HEK293 (cell line): Measurements from ENCODE around the gene ARMC3.

Experiments used
- BCL11B ChIP-seq: fragments of 450-650 bp; formaldehyde crosslinking; IDR thresholded peaks from 2 replicates; pipeline ENCODE4 v1.5.1; 2016; ENCODE audit warnings: low read depth, missing biosample characterization, missing genetic modification characterization
- GLIS2 ChIP-seq: fragments of 450-650 bp; formaldehyde crosslinking; IDR thresholded peaks from 2 replicates; pipeline ENCODE4 v1.5.1; 2016; ENCODE audit warnings: missing biosample characterization, missing genetic modification characterization
- KLF1 ChIP-seq: fragments of 450-650 bp; formaldehyde crosslinking; IDR thresholded peaks from 2 replicates; pipeline ENCODE4 v1.5.1; 2016; ENCODE audit warnings: missing biosample characterization, missing genetic modification characterization
- OVOL3 ChIP-seq: fragments of 450-650 bp; formaldehyde crosslinking; IDR thresholded peaks from 2 replicates; pipeline ENCODE4 v1.5.1; 2016; ENCODE audit warnings: missing biosample characterization, missing genetic modification characterization
- SCRT1 ChIP-seq: fragments of 450-650 bp; formaldehyde crosslinking; IDR thresholded peaks from 2 replicates; pipeline ENCODE4 v1.5.1; 2016; ENCODE audit warnings: missing biosample characterization, missing genetic modification characterization, borderline replicate concordance
- TCF7L2 ChIP-seq: IDR thresholded peaks from 2 replicates; pipeline ENCODE4 v1.6.1; 2011; ENCODE audit warnings: low read depth, mild to moderate bottlenecking, inconsistent platforms, low read length, moderate library complexity, borderline replicate concordance
- ZBTB20 ChIP-seq: fragments of 450-650 bp; formaldehyde crosslinking; IDR thresholded peaks from 2 replicates; pipeline ENCODE4 v1.5.1; 2016; ENCODE audit warnings: missing biosample characterization, missing genetic modification characterization
- ZBTB7A ChIP-seq: fragments of 450-650 bp; formaldehyde crosslinking; IDR thresholded peaks from 2 replicates; pipeline ENCODE4 v1.5.1; 2016; ENCODE audit warnings: low read depth, missing biosample characterization, missing genetic modification characterization
- ZBTB8A ChIP-seq: fragments of 450-650 bp; formaldehyde crosslinking; IDR thresholded peaks from 2 replicates; pipeline ENCODE4 v1.5.1; 2016; ENCODE audit warnings: missing biosample characterization, missing genetic modification characterization
- ZNF132 ChIP-seq: fragments of 450-650 bp; formaldehyde crosslinking; IDR thresholded peaks from 2 replicates; pipeline ENCODE4 v1.5.1; 2017; ENCODE audit warnings: missing biosample characterization, missing genetic modification characterization, borderline replicate concordance
- ZNF16 ChIP-seq: fragments of 450-650 bp; formaldehyde crosslinking; IDR thresholded peaks from 2 replicates; pipeline ENCODE4 v1.5.1; 2016; ENCODE audit warnings: low read depth, missing biosample characterization, missing genetic modification characterization
- ZNF169 ChIP-seq: fragments of 450-650 bp; formaldehyde crosslinking; IDR thresholded peaks from 2 replicates; pipeline ENCODE4 v1.5.1; 2016; ENCODE audit warnings: missing biosample characterization, missing genetic modification characterization
- ZNF23 ChIP-seq: fragments of 450-650 bp; formaldehyde crosslinking; IDR thresholded peaks from 2 replicates; pipeline ENCODE4 v1.5.1; 2016; ENCODE audit warnings: missing biosample characterization, missing genetic modification characterization, borderline replicate concordance
- ZNF350 ChIP-seq: fragments of 450-650 bp; formaldehyde crosslinking; IDR thresholded peaks from 2 replicates; pipeline ENCODE4 v1.5.0; 2017; ENCODE audit warnings: missing biosample characterization, mild to moderate bottlenecking, missing genetic modification characterization
- ZNF354C ChIP-seq: fragments of 450-650 bp; formaldehyde crosslinking; IDR thresholded peaks from 2 replicates; pipeline ENCODE4 v1.5.1; 2016; ENCODE audit warnings: missing biosample characterization, missing genetic modification characterization, low read depth, borderline replicate concordance
- ZNF362 ChIP-seq: fragments of 450-650 bp; formaldehyde crosslinking; IDR thresholded peaks from 2 replicates; pipeline ENCODE4 v1.5.1; 2016; ENCODE audit warnings: missing biosample characterization, missing genetic modification characterization
- ZNF391 ChIP-seq: fragments of 450-650 bp; formaldehyde crosslinking; IDR thresholded peaks from 2 replicates; pipeline ENCODE4 v1.5.1; 2016; ENCODE audit warnings: low read depth, missing biosample characterization, missing genetic modification characterization, borderline replicate concordance
- ZNF404 ChIP-seq: fragments of 450-650 bp; formaldehyde crosslinking; IDR thresholded peaks from 2 replicates; pipeline ENCODE4 v1.5.1; 2017; ENCODE audit warnings: missing biosample characterization, missing genetic modification characterization
- ZNF416 ChIP-seq: fragments of 450-650 bp; formaldehyde crosslinking; IDR thresholded peaks from 2 replicates; pipeline ENCODE4 v1.5.1; 2016; ENCODE audit warnings: missing biosample characterization, missing genetic modification characterization
- ZNF48 ChIP-seq: fragments of 450-650 bp; formaldehyde crosslinking; IDR thresholded peaks from 2 replicates; pipeline ENCODE4 v1.5.1; 2016; ENCODE audit warnings: missing biosample characterization, missing genetic modification characterization
- ZNF530 ChIP-seq: fragments of 450-650 bp; formaldehyde crosslinking; IDR thresholded peaks from 2 replicates; pipeline ENCODE4 v1.5.1; 2016; ENCODE audit warnings: low read depth, missing biosample characterization, missing genetic modification characterization
- ZNF544 ChIP-seq: fragments of 450-650 bp; formaldehyde crosslinking; IDR thresholded peaks from 2 replicates; pipeline ENCODE4 v1.5.0; 2017; ENCODE audit warnings: missing biosample characterization, missing genetic modification characterization
- ZNF585B ChIP-seq: fragments of 450-650 bp; formaldehyde crosslinking; IDR thresholded peaks from 2 replicates; pipeline ENCODE4 v1.5.1; 2016; ENCODE audit warnings: missing biosample characterization, missing genetic modification characterization
- ZNF621 ChIP-seq: fragments of 450-650 bp; formaldehyde crosslinking; IDR thresholded peaks from 2 replicates; pipeline ENCODE4 v1.5.1; 2017; ENCODE audit warnings: missing biosample characterization, missing genetic modification characterization
- ZNF664 ChIP-seq: fragments of 450-650 bp; formaldehyde crosslinking; IDR thresholded peaks from 2 replicates; pipeline ENCODE4 v1.5.1; 2016; ENCODE audit warnings: missing biosample characterization, missing genetic modification characterization
- ZNF777 ChIP-seq: fragments of 450-650 bp; formaldehyde crosslinking; IDR thresholded peaks from 2 replicates; pipeline ENCODE4 v1.5.1; 2017; ENCODE audit warnings: missing biosample characterization, missing genetic modification characterization, borderline replicate concordance
- ZSCAN23 ChIP-seq: fragments of 450-650 bp; formaldehyde crosslinking; IDR thresholded peaks from 2 replicates; pipeline ENCODE4 v1.5.1; 2016; ENCODE audit warnings: missing biosample characterization, missing genetic modification characterization
- TF ChIP-seq, protein P1 (sequence below): fragments of 450-650 bp; formaldehyde crosslinking; IDR thresholded peaks from 2 replicates; pipeline ENCODE4 v1.5.1; 2016; ENCODE audit warnings: missing biosample characterization, missing genetic modification characterization
- TF ChIP-seq, protein P2 (sequence below): fragments of 450-650 bp; formaldehyde crosslinking; IDR thresholded peaks from 2 replicates; pipeline ENCODE4 v1.5.1; 2016; ENCODE audit warnings: missing biosample characterization, missing genetic modification characterization, borderline replicate concordance
- TF ChIP-seq, protein P3 (sequence below): fragments of 450-650 bp; formaldehyde crosslinking; IDR thresholded peaks from 2 replicates; pipeline ENCODE4 v1.5.1; 2017; ENCODE audit warnings: missing biosample characterization, missing genetic modification characterization
- TF ChIP-seq, protein P4 (sequence below): fragments of 450-650 bp; formaldehyde crosslinking; IDR thresholded peaks from 2 replicates; pipeline ENCODE4 v1.5.1; 2017; ENCODE audit warnings: missing biosample characterization, missing genetic modification characterization

The ARMC3 gene

DNA sequence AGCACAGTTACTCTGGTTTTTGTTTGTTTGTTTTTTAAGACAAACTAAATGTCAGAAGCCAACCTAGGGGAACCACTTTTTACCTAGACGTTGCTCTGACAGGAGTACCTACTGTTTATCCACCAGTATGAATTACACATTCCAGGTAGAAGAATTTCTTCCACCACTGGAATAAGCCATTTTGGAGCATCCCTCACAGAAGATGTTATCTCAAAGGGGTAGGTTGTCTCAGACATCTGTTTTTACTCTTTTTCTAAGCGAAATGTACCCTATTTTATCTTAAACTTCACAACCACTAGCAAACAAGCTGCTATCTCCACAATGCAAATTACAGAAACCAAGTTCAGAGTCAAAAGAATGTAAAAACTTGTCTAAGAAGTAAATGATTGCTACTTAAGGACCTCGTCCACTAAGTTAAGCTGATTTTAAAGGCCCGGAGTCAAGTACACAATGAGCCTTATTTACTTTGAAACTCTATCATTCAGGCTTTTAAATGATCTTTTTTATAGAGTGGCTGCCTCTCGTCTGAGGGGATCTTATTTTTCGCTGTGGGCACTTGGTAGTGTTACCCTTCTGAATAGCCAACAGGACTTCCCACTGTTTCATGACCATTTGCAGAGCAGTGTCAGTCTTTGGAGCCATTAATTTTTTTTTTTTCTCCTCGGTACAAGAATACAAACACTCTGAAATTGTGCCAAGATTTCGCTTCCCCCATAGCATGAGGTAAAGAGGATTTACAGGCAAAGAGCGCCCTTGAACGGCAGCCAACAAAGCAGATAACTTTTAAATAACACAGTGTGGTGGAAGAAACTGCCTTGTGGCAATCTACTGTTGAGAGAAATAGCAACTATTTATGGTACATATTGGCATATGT, 15.7 kb upstream of the ARMC3 start (continued):
- 0 out of 2 replicates have a peak, but pooled peaks have one; percentile 14 for TF ChIP-seq ZBTB20 (tag by site-specific recombination)
- no peak for TF ChIP-seq ZNF16 (tag by site-specific recombination)
- peak; percentile 42; the same call in 1 of the 2 replicates for TF ChIP-seq GLIS2
- no peak for TF ChIP-seq ZNF404 (tag by site-specific recombination)
- no peak for TF ChIP-seq ZNF350 (tag by site-specific recombination)
- no peak for TF ChIP-seq ZNF169 (tag by site-specific recombination)
- no peak for TF ChIP-seq ZNF132
- TF ChIP-seq ZNF664 = no peak; the same call in 1 of the 2 replicates
- TF ChIP-seq ZSCAN23 (tag by site-specific recombination) = peak; percentile 57; the same call in 1 of the 2 replicates
- TF ChIP-seq ZNF391 = peak; percentile 87; the same call in 1 of the 2 replicates
- TF ChIP-seq ZNF544 (tag by site-specific recombination) = no peak
- TF ChIP-seq, protein P1, sequence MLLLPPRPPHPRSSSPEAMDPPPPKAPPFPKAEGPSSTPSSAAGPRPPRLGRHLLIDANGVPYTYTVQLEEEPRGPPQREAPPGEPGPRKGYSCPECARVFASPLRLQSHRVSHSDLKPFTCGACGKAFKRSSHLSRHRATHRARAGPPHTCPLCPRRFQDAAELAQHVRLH (tag by site-specific recombination) = peak; percentile 96
- TF ChIP-seq, protein P2, sequence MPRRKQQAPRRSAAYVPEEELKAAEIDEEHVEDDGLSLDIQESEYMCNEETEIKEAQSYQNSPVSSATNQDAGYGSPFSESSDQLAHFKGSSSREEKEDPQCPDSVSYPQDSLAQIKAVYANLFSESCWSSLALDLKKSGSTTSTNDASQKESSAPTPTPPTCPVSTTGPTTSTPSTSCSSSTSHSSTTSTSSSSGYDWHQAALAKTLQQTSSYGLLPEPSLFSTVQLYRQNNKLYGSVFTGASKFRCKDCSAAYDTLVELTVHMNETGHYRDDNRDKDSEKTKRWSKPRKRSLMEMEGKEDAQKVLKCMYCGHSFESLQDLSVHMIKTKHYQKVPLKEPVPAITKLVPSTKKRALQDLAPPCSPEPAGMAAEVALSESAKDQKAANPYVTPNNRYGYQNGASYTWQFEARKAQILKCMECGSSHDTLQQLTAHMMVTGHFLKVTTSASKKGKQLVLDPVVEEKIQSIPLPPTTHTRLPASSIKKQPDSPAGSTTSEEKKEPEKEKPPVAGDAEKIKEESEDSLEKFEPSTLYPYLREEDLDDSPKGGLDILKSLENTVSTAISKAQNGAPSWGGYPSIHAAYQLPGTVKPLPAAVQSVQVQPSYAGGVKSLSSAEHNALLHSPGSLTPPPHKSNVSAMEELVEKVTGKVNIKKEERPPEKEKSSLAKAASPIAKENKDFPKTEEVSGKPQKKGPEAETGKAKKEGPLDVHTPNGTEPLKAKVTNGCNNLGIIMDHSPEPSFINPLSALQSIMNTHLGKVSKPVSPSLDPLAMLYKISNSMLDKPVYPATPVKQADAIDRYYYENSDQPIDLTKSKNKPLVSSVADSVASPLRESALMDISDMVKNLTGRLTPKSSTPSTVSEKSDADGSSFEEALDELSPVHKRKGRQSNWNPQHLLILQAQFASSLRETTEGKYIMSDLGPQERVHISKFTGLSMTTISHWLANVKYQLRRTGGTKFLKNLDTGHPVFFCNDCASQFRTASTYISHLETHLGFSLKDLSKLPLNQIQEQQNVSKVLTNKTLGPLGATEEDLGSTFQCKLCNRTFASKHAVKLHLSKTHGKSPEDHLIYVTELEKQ (tag by site-specific recombination) = peak; percentile 87
- TF ChIP-seq ZBTB8A (tag by site-specific recombination) = peak; percentile 83
- TF ChIP-seq TCF7L2 = peak; percentile 70; the same call in 1 of the 2 replicates
- TF ChIP-seq ZNF621 (tag by site-specific recombination) = no peak
- TF ChIP-seq, protein P3, sequence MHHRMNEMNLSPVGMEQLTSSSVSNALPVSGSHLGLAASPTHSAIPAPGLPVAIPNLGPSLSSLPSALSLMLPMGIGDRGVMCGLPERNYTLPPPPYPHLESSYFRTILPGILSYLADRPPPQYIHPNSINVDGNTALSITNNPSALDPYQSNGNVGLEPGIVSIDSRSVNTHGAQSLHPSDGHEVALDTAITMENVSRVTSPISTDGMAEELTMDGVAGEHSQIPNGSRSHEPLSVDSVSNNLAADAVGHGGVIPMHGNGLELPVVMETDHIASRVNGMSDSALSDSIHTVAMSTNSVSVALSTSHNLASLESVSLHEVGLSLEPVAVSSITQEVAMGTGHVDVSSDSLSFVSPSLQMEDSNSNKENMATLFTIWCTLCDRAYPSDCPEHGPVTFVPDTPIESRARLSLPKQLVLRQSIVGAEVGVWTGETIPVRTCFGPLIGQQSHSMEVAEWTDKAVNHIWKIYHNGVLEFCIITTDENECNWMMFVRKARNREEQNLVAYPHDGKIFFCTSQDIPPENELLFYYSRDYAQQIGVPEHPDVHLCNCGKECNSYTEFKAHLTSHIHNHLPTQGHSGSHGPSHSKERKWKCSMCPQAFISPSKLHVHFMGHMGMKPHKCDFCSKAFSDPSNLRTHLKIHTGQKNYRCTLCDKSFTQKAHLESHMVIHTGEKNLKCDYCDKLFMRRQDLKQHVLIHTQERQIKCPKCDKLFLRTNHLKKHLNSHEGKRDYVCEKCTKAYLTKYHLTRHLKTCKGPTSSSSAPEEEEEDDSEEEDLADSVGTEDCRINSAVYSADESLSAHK (tag by site-specific recombination) = peak; percentile 99
- no peak for TF ChIP-seq ZNF416 (tag by site-specific recombination)
- TF ChIP-seq, protein P4, sequence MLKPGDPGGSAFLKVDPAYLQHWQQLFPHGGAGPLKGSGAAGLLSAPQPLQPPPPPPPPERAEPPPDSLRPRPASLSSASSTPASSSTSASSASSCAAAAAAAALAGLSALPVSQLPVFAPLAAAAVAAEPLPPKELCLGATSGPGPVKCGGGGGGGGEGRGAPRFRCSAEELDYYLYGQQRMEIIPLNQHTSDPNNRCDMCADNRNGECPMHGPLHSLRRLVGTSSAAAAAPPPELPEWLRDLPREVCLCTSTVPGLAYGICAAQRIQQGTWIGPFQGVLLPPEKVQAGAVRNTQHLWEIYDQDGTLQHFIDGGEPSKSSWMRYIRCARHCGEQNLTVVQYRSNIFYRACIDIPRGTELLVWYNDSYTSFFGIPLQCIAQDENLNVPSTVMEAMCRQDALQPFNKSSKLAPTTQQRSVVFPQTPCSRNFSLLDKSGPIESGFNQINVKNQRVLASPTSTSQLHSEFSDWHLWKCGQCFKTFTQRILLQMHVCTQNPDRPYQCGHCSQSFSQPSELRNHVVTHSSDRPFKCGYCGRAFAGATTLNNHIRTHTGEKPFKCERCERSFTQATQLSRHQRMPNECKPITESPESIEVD (tag by site-specific recombination) = peak; percentile 99
- TF ChIP-seq ZNF585B = no peak
- peak; percentile 24; the same call in 1 of the 2 replicates for TF ChIP-seq ZNF354C (tag by site-specific recombination)
- TF ChIP-seq SCRT1 (tag by site-specific recombination) = peak; percentile 87
- no peak for TF ChIP-seq ZNF777
- peak; percentile 93 for TF ChIP-seq ZNF362
- TF ChIP-seq KLF1 (tag by site-specific recombination) = no peak
- no peak for TF ChIP-seq ZNF48 (tag by site-specific recombination)
- 0 out of 2 replicates have a peak, but pooled peaks have one; percentile 34 for TF ChIP-seq ZBTB7A (tag by site-specific recombination)
- no peak for TF ChIP-seq BCL11B (tag by site-specific recombination)
- TF ChIP-seq OVOL3 (tag by site-specific recombination) = peak; percentile 96
- no peak for TF ChIP-seq ZNF23 (tag by site-specific recombination)
- TF ChIP-seq ZNF530 (tag by site-specific recombination) = no peak
